Osteocyte (in vitro differentiated cells): ENCODE data around the gene FUT2. TPM values are rescaled to one million over a fixed set of nuclear protein-coding genes. Genes with fewer than 3 reads are reported as not detected.
"Not testable (repeated sequence)": the region's sequence is repeated elsewhere in the genome, so short reads cannot be mapped to it uniquely, and the experiment has no call there.

Experiments
- DNase-seq: peaks from one replicate; pipeline ENCODE4 v3.0.0; 2021; ENCODE audit warnings: mixed read lengths; ENCODE audit not compliant: unreplicated experiment; ENCODE audit errors: extremely low spot score
- H3K27ac Mint-ChIP-seq: one replicate; pipeline ENCODE4 v1.8.0; 2021; ENCODE audit warnings: mild to moderate bottlenecking, mixed read lengths; ENCODE audit not compliant: unreplicated experiment
- H3K27me3 Mint-ChIP-seq: one replicate; pipeline ENCODE4 v1.8.0; 2021; ENCODE audit warnings: mixed read lengths; ENCODE audit not compliant: unreplicated experiment
- H3K36me3 Mint-ChIP-seq: one replicate; pipeline ENCODE4 v1.8.0; 2021; ENCODE audit warnings: mixed read lengths; ENCODE audit not compliant: unreplicated experiment
- H3K4me1 Mint-ChIP-seq: one replicate; pipeline ENCODE4 v1.8.0; 2021; ENCODE audit warnings: mixed read lengths; ENCODE audit not compliant: unreplicated experiment
- H3K4me3 Mint-ChIP-seq: one replicate; pipeline ENCODE4 v1.8.0; 2021; ENCODE audit warnings: mild to moderate bottlenecking, moderate library complexity, mixed read lengths; ENCODE audit not compliant: unreplicated experiment
- H3K9me3 Mint-ChIP-seq: one replicate; pipeline ENCODE4 v1.8.0; 2021; ENCODE audit warnings: mixed read lengths; ENCODE audit not compliant: unreplicated experiment
- total RNA-seq: library from RNA; stranded (reverse); gene quantifications from 2 replicates; pipeline ENCODE4 v1.2.1, GENCODE V29; 2021
- TF ChIP-seq, protein P1 (sequence below): fragments of 200-600 bp; sonication (generic); IDR thresholded peaks from 2 replicates; pipeline ENCODE4 v1.5.0; 2021; ENCODE audit warnings: antibody characterized with exemption, mild to moderate bottlenecking, moderate library complexity

The FUT2 gene
- total RNA-seq, 1 donor from 2014 or later, result not detected

DNA sequence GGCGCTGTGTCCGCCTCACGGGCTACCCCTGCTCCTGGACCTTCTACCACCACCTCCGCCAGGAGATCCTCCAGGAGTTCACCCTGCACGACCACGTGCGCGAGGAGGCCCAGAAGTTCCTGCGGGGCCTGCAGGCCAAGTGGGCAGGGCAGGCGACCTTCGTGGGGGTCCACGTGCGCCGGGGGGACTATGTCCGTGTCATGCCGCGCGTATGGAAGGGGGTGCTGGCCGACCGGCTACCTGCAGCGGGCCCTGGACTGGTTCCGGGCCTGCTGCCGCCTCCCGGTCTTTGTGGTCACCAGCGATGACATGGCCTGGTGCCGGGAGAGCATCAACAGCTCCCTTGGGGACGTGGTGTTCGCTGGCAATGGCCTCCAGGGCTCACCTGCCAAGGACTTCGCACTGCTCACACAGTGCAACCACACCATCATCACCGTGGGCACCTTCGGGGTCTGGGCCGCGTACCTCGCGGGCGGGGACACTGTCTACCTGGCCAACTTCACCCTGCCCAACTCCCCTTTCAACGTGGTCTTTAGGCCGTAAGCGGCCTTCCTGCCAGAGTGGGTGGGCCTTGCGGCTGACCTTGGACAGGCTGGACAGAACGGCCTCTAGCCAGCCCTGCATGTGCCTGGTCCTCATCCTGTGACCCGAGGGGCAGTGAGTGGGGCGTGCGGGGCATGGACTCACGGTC lies 15.2 kb upstream of the FUT2 start:
- H3K27ac Mint-ChIP-seq, result no peak overlapping the region
- DNase-seq, result no peak
- no peaks in the 10 kb centered on the region for H3K9me3 Mint-ChIP-seq
- TF ChIP-seq, protein P1, sequence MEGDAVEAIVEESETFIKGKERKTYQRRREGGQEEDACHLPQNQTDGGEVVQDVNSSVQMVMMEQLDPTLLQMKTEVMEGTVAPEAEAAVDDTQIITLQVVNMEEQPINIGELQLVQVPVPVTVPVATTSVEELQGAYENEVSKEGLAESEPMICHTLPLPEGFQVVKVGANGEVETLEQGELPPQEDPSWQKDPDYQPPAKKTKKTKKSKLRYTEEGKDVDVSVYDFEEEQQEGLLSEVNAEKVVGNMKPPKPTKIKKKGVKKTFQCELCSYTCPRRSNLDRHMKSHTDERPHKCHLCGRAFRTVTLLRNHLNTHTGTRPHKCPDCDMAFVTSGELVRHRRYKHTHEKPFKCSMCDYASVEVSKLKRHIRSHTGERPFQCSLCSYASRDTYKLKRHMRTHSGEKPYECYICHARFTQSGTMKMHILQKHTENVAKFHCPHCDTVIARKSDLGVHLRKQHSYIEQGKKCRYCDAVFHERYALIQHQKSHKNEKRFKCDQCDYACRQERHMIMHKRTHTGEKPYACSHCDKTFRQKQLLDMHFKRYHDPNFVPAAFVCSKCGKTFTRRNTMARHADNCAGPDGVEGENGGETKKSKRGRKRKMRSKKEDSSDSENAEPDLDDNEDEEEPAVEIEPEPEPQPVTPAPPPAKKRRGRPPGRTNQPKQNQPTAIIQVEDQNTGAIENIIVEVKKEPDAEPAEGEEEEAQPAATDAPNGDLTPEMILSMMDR, result no peak
- no peak overlapping the region for H3K4me3 Mint-ChIP-seq
- H3K36me3 Mint-ChIP-seq, result no peaks in the 10 kb centered on the region
- H3K27me3 Mint-ChIP-seq, result no peaks in the 10 kb centered on the region
- no peaks in the 10 kb centered on the region for H3K4me1 Mint-ChIP-seq

DNA sequence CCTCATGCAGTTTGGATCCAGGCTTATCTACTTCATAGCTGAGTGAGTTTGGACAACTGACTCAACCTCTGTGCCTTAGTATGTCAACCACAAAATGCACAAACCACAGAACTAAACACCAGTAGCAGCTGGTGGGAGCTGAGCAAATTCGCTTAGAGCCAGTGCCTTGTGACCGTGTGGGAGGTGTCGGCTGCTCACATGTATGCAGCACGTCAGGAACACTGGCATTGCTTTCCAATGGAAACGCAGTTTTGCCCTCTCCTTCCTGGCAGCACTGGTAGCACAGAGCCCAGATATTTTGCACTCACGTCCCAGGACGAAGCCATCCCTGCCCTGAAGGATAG lies 14.7 kb upstream of the FUT2 start:
- no peak for DNase-seq
- no peaks in the 10 kb centered on the region for H3K36me3 Mint-ChIP-seq
- no peaks in the 10 kb centered on the region for H3K4me1 Mint-ChIP-seq
- TF ChIP-seq, protein P1, result no peak
- H3K27ac Mint-ChIP-seq, result no peak overlapping the region
- H3K9me3 Mint-ChIP-seq, result no peaks in the 10 kb centered on the region
- no peak overlapping the region for H3K4me3 Mint-ChIP-seq
- H3K27me3 Mint-ChIP-seq, result no peaks in the 10 kb centered on the region

- TF ChIP-seq, protein P1, result no peak
- H3K4me1 Mint-ChIP-seq, result no peaks in the 10 kb centered on the region
- no peaks in the 10 kb centered on the region for H3K9me3 Mint-ChIP-seq
- no peaks in the 10 kb centered on the region for H3K27me3 Mint-ChIP-seq
- no peak overlapping the region for H3K4me3 Mint-ChIP-seq
- no peak for DNase-seq
- no peak overlapping the region for H3K27ac Mint-ChIP-seq
- no peaks in the 10 kb centered on the region for H3K36me3 Mint-ChIP-seq
Measured at GRCh38 chr19:48683349-48683748, 12.4 kb upstream of the FUT2 start.

GRCh38 chr19:48685583-48685982 lies 10.2 kb upstream of the FUT2 start:
- Mint-ChIP-seq H3K36me3 (no peaks in the 10 kb centered on the region), H3K27ac (no peak overlapping the region), H3K9me3 (no peaks in the 10 kb centered on the region), H3K27me3 (no peaks in the 10 kb centered on the region), H3K4me3 (no peak overlapping the region), H3K4me1 (no peaks in the 10 kb centered on the region)
- TF ChIP-seq, protein P1, result no peak
- DNase-seq, result no peak

DNA sequence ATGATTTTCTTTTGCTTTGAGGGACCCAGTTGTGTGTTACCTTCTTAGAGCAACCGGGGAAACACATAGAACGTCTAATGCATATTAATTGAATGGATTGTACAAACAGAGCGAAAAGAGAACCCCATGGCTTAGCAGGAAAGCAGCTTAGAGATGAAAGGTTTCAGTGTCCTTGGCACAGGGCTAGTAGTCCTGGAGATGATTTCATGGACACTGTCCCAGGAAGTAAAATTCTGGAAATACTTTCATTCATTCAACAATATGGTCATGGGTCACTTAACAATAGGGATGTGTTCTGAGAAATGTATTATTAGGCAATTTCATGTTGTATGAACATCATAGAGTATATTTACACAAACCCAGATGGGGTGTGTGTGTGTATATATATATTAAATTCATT lies 9.7 kb upstream of the FUT2 start:
- H3K9me3 Mint-ChIP-seq, result no peaks in the 10 kb centered on the region
- H3K36me3 Mint-ChIP-seq, result no peaks in the 10 kb centered on the region
- no peak overlapping the region for H3K4me3 Mint-ChIP-seq
- H3K27ac Mint-ChIP-seq, result no peak overlapping the region
- DNase-seq, result no peak
- no peaks in the 10 kb centered on the region for H3K4me1 Mint-ChIP-seq
- TF ChIP-seq, protein P1, result no peak
- no peaks in the 10 kb centered on the region for H3K27me3 Mint-ChIP-seq

- H3K9me3 Mint-ChIP-seq, result not testable (repeated sequence)
Measured at GRCh38 chr19:48686637-48687036, 9.1 kb upstream of the FUT2 start.

More at GRCh38 chr19:48686637-48687036, 9.1 kb upstream of the FUT2 start:
- DNase-seq, H3K27ac Mint-ChIP-seq, H3K4me3 Mint-ChIP-seq, H3K27me3 Mint-ChIP-seq, H3K36me3 Mint-ChIP-seq, H3K4me1 Mint-ChIP-seq: not testable (repeated sequence)
